Kidney glomerular epithelial cell (primary cell): ENCODE data around the gene XRCC6.
A peak's percentile ranks its signal among the peaks of the same experiment; 100 is the strongest.
"Not testable (repeated sequence)": the region's sequence is repeated elsewhere in the genome, so short reads cannot be mapped to it uniquely, and the experiment has no call there.

Experiments used
- DNase-seq: peaks from one replicate; lab custom pipeline; 2025; lab: John Stamatoyannopoulos, UW

Gene XRCC6

DNA sequence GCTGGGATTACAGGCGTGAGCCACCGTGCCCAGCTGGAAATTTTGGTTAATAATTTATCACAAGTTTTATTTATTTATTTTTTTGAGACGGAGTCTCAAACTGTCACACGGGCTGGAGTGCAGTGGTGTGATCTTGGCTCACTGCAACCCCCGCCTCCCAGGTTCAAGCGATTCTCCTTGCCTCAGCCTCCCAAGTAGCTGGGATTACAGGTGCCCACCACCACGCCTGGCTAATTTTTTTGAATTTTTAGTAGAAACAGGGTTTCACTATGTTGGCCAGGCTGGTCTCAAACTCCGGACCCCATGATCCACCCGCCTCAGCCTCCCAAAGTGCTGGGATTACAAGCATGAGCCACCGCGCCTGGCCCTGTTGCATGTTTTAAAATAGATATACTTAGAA is 65.8 kb downstream of the XRCC6 start:
- not testable (repeated sequence) for DNase-seq

DNA sequence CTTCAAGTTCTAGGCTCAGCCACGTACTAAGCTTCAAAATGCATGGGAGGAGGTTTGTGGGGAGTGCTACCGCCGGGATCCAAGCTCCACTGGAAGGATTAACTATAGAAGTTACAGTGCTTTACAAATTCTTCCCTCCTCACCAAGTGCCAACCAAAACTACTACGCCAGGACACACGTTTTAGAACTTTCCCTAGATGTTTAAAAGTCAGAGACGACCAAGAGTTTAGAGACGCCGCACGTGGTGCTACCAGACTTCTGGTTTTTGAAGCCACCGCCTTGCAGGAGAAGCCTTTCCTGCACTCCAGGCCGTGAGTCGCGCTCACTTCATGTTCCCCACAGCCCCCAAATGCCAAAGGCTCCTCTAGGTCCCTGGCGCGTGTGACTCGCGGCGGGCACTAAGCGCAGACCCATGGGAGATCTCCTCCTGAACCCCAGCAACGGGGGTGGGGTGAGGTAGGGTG is 66.8 kb downstream of the XRCC6 start:
- peak; percentile 31 for DNase-seq

GRCh38 chr22:41688365-41689211 is 67.5 kb downstream of the XRCC6 start, which contains the start of gene SNU13:
Gene SNU13, minus strand, starts transcription at chr22:41688867. Its CDS starts 71 bp downstream, at chr22:41688796.
- DNase-seq, result peak; percentile 76

DNA sequence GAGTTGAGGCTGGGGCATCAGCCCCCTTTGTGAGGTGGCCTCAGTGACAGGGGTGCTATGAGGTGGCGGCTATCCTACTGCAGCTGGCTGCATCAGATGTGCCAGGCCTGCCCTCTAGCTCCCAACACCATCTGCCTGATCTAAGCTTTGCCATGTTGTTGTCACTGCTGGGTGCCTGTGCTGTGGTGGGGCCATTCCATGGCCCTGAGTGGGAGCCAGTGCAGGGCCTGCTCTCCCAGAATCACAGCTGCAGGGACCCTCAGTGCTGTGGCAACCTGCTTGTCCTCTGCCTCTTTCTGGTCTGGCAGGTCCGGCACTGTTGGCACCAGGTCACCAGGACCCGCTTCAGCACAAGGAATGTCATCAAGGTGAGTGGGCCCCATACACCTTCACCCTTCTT is 69.4 kb downstream of the XRCC6 start:
- no peak for DNase-seq

DNA sequence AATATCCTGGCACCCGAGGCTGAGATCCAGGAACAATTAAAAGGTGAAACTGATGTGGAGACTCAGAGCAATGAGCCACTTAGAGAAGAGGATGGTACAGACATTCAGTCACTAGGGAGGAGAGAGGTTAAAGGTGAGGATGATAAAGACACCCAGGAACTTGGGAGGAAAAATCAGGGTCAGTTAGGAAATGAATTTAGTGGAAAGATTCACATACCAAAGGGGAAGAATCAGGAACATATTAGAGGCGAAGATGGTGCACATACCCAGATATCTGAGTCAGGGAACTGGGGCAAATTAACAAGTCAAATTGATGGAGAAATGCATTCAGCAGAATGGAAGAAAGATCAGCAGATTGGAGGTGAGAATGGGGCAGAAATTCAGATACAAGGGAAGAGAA is 74.1 kb downstream of the XRCC6 start:
- no peak for DNase-seq

GRCh38 chr22:41696703-41697102 is 75.6 kb downstream of the XRCC6 start:
- no peak for DNase-seq

DNA sequence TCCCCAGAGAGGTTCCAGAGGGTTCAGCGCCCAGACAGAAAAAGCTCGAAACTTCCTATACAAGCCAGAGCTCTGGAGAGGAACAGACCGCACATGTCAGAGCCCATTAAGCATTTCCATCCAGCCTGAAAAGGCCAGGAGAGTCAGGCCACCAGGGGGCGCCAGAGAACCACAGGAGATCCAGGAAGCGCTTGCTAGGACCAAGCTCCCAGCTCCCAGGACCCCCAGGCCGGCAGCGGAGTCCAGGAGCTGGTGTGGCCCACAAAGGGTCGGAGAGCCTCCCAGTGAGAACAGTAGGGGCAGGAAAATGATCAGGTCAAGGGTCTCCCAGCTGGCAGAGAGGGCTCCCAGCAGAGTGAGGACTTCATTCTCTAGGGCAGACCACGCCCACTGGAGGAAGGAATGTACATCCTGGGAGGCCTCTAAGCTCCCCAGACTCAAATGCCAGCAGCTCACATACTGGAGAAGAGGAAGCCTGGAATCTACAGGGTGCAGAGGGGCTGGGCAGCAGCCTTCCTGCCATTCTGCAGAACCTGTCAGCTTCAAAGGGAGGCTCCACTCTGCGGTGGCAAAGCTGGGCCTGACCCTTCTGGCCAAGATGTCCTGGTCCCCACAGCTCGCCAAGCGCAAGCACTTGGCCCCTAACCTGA is 76.2 kb downstream of the XRCC6 start:
- peak; percentile 87 for DNase-seq

GRCh38 chr22:41699264-41700107 is 78.4 kb downstream of the XRCC6 start, which contains the start of gene MEI1:
Gene MEI1, plus strand, starts transcription at chr22:41699503. Its CDS starts 36 bp downstream, at chr22:41699539.
- peak; percentile 70 for DNase-seq

- DNase-seq, result no peak
Measured at GRCh38 chr22:41700108-41700364, 78.9 kb downstream of the XRCC6 start.

DNA sequence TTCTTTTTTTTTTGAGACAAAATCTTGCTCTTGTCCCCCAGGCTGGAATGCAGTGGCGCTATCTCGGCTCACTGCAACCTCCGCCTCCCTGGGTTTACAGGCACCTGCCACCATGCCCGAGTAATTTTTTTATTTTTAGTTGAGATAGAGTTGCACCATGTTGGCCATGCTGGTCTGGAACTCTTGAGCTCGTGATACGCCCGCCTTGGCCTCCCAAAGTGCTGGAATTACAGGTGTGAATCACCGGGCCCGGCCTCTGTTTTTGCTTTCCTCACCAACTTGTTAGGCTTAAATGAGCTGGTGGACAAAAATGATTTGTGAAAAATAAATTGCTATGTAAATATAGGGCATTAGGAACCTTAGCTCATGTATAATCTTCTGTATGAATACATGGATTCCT is 81.7 kb downstream of the XRCC6 start:
- no peak for DNase-seq

DNA sequence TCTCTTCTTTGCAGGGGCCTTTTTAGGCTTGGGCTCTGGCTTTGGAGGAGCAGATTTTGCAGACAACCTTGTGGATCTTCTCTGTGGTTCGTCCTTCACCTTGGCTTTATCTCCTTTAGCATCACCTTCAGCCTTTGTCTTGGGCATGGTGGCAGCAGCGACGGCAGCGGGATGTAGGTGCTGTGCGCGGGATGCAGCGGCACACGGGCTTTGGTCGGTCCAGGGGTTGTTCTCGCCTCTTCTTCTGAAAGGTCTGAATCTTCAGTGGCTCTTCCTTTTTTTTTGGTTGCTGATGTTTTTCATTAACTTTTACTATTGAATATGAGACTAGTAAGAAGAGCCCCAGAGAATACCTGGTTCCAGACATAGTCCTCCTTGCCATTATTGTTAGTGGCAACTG is 88.2 kb downstream of the XRCC6 start:
- no peak for DNase-seq

DNA sequence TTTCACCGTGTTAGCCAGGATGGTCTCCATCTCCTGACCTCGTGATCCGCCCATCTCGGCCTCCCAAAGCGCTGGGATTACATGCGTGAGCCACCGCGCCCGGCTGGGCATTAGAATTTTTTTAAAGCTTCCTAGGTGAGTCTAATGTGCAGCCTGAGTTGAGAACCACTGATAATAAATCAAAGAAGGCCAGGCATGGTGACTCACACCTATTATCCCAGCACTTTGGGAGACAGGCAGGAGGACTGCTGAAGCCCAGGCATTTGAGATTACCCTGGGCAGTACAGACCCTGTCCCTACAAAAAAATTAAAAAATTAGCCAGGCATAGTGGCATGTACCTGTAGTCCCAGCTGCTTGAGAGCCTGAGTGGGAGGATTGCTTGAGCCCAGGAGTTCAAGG is 91.9 kb downstream of the XRCC6 start:
- DNase-seq, result peak; percentile 33
